G401 (cell line): ENCODE data around the gene DCTPP1. TPM values are rescaled to one million over a fixed set of nuclear protein-coding genes. Genes with fewer than 3 reads are reported as not detected.
"Not testable (repeated sequence)": the region's sequence is repeated elsewhere in the genome, so short reads cannot be mapped to it uniquely, and the experiment has no call there.

ENCODE experiments used
- DNase-seq: peaks from one replicate; pipeline ENCODE4 v3.0.0-alpha.2; 2015; ENCODE audit warnings: low spot score
- in situ Hi-C: cut with HindIII; loops from 2 replicates; pipeline ENCODE4 v1.10.0; 2016; ENCODE audit warnings: low sequenced_read_pairs, mixed read lengths
- total RNA-seq: library from RNA; depleted of rRNA; stranded (reverse); fragments of >200 nt; shearing (Covaris generic); gene quantifications from 2 replicates; pipeline ENCODE4 v1.2.3, GENCODE V29; 2014

DCTPP1 gene
- total RNA-seq, 1 experiment from 2014 or later: 92.0 TPM

DNA sequence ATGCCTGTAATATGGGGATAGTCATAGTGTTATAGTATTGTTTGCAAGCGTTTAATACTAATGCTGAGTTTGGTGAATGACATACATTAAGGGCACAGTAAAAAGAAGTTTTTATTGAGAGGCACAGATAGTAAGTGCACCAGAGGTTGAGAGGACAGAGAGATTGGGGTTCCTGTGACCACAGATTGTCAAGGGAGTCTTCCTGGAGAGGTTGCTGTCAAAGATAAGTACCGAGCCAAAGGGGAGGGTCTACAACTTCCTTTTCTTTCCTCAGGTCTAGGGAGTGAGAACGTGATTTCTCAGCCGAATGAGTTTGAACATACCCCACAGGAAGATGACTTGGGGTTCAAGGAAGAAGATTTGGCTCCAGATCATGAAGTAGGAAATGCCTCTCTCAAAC lies 32.8 kb downstream of the DCTPP1 start:
- in situ Hi-C loops: no loop called here
- no peak for DNase-seq

GRCh38 chr16:30396627-30397026 lies 33.2 kb downstream of the DCTPP1 start:
- DNase-seq, in situ Hi-C loops: not testable (repeated sequence)

DNA sequence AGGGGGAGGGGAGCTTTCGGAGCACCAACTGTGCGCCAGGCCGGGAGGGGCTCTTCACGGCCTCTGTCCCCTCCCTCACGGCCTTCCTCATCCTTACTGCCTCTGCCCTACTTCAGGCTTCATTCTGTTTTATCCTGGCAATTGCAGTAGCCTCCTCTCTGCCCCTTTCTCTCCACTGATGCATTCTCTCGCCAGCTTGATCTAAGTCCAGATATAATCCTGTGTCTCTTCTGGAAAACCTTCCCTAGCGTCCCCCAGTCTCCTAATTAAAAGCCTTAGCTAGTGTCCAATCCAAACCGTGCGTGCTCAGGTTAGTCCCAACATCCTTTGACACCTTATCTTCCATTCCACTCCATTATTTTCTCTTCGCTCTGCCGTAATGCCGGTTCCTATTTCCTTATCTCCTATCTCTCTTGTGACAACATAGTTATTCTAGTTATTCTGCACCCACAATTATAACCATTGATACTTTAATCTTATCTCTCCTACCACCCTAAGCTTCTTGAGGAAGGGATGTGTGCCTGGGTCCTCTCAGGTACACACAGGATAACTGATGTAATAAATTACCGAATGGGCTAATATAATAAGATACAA lies 33.7 kb downstream of the DCTPP1 start:
- DNase-seq: peak; percentile 64
- in situ Hi-C loops: no loop called here

DNA sequence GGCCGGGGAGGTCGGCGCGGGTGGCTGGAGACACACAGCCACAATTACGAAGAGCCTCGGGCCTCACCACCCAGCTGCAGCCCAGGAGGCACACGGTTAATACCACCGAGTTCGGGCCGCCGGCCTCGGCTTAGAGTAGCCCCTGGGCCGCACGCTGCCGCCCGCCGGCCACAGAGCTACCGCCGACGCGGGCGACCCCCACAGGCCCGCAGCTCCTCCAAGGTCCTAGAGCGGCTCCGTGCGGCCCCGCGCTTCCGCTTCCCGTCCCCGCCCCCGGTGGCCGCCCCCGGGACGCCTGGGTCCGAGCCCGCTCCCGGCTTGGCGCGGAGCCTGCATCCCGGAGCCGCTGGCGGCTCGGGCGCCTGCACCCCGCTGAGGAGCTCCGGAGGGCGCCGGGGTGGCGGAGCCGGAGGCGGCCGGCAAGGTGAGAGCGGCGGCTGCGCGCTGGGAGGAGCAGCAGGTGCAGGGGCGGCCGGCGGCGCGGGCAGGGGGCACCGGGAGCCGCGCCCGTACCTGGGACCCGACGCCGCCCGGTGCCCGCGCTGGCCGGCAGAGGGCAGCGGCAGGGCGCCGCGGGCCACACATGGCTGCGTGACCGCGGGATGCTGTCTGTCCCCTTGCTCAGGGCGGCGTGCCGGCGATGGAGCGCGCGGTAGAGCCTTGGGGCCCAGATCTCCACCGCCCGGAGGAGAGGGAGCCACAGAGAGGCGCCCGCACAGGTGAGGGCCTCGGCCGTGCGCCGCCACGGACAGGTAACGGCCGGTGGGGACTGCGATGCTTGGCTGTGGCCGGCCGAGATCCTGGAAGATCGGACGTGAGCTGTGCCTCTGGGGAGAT lies 34.5 kb downstream of the DCTPP1 start, which contains the start of gene ZNF48:
ZNF48 (plus strand) TSS at position 266 of the 837 bp plus-strand sequence; CDS start at position 641, 375 bp downstream.
- in situ Hi-C loops: no loop called here
- peak; percentile 93 for DNase-seq

GRCh38 chr16:30394592-30395154 lies 35.2 kb downstream of the DCTPP1 start:
- no peak for DNase-seq
- in situ Hi-C loops: no loop called here

DNA sequence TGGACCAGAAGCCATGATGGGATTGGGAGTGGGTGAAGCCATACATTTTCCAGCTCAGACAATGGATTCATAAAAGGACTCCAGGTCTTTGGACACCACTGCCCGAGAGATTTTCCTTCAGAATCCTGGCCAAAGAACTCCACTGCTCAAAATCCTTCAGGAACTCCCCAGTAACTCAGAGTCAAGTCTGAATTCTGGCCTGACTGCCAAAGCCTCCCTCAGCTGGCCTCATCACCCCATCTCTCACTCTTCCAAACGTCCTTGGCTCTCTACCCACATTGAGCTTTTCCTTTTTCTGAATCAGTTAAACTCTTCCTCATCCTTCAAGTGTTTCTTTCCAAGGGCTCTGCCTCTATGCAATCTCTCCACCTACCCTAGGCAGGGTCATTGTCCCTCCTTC lies 46.3 kb downstream of the DCTPP1 start:
- in situ Hi-C loops: no loop called here

DNA sequence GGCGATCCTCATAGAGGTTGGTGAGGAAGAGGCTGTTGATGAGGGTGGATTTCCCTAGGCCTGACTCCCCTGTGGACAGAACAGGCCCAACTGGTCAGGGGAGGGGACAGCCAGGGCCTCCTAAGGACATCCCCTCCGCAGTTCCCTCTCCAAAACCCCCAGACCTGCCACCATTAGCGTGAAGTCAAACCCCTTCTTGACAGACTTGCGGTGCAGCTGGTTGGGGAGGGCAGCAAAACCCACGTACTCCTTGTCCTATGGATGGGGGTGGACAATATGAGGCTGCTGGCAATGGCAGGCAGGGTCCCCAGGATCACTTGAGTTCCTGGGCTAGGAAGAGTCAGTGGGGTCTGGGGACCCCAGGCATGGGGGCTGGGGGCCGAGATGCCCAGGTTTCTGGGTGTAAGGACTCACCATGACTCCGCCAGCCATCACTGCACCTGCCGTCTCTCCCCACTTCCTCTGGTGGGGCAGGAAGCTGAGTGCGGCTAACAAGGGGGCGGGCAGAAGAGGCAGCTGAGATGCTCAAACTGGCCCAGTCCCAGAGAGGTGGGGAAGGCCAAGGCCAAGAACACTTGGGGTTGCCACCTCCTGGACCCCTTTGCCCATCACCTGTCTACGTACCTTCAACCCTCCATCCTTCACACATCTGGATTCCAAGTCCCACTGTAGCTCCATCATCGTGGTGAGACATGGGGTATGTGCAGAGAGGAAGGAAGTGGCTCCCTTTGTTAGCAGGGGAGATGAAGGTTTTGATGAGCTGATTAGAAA lies 47.5 kb downstream of the DCTPP1 start, which contains the start of gene SEPTIN1:
SEPTIN1 (minus strand) TSS at position 451 of the 771 bp plus-strand sequence; CDS start at position 432, 19 bp downstream.
- in situ Hi-C loops: no loop called here
- DNase-seq: no peak

More for the DNA sequence above, 46.3 kb downstream of the DCTPP1 start:
- DNase-seq: no peak

DNA sequence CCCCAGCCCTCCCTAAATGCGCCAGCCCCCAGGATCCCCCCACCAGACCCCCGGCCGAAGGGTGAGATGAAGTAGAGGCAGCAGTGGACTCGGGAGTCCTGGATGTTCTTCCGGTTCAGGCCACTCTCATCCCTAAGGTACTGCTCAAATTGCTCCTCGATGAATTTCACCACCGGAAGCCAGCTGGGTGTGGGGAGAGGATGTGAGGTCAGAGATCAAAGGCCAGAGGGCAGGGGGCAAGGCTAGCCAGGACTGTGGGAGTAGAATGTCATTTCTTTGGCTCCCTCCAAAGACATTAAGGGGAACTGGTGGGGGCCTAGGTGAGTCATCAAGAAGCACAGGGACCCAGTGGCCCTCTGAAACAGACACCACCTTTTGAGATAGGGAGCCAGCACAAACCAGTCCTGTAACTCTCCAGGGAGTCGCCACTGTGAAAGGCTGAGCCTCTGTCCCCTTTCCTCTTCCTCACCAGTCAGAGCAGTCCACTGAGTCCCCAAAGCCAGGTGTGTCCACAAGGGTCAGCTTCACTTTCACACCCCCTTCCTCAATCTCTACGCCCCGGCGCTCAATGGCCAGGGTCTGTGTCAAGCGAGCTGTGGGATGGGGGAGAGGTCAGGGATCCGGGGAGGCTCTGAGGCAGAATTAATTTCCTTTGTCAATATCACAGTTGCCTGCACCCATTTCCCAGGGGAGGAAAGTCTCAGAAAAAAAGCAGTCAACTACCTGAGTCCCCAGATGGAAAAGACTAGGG lies 48.4 kb downstream of the DCTPP1 start:
- DNase-seq: no peak
- in situ Hi-C loops: no loop called here

GRCh38 chr16:30380803-30381208 lies 49.0 kb downstream of the DCTPP1 start:
- no peak for DNase-seq
- in situ Hi-C loops: no loop called here

- in situ Hi-C loops: no loop called here
- no peak for DNase-seq
Observed at GRCh38 chr16:30380072-30380802, 49.6 kb downstream of the DCTPP1 start.

DNA sequence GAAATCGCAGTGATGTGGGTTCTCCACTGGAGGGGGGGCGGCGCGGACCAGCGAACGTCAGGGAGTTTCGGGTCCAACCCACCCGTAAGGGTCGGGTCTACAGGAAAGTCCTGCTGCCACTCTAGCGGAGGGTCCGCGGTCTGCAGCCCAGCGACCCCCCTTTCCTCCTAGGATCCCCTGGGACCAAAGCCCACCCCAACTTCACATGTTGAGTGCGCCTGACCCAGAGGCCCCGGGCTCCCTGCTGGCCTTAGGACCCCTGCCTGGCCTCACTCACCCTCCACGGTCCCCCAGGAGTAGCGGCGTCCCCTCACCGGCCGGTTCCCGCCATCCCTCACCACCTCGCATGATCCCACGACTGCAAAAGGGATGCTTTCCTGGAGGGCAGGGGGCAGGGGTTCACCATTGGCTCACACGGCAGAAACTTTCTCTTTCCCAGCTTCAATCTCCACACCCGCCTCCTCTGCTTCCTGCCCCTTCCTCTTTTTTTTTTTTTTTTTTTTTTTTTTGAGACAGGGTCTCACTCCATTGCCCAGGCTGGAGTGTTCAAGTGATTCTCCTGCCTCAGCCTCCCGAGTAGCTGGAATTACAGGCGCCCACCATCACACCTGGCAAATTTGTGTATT lies 50.6 kb downstream of the DCTPP1 start:
- no peak for DNase-seq
- in situ Hi-C loops: no loop called here

- peak; percentile 99 for DNase-seq
Observed at GRCh38 chr16:30378236-30379157, 51.3 kb downstream of the DCTPP1 start.

DNA sequence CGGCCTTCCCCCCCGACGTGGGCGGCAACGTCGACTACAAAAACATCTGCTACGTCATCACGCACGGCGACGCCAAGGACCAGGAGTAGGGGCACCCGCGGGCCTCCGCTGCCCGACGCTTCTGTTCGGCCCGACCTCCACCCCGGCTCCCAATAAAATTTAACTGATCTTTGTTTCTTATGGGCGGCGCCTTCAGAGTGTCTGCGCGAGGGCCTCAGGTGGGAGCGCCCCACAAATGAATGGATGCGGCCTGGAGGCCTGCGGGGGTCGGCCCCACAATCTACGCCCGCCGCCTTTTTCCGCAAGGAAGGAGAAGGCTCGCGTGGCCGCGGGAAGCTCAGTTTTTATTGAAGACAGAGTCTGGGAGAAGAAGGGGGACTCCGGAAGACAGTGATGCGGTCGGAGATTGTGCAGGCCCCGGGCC lies 52.0 kb downstream of the DCTPP1 start:
- peak; percentile 93 for DNase-seq

More at GRCh38 chr16:30378236-30379157, 51.3 kb downstream of the DCTPP1 start:
- in situ Hi-C loops: no loop called here

GRCh38 chr16:30377050-30377811 lies 52.6 kb downstream of the DCTPP1 start:
- DNase-seq: no peak
- in situ Hi-C loops: no loop called here

More for the DNA sequence above, 52.0 kb downstream of the DCTPP1 start:
- in situ Hi-C loops: no loop called here

DNA sequence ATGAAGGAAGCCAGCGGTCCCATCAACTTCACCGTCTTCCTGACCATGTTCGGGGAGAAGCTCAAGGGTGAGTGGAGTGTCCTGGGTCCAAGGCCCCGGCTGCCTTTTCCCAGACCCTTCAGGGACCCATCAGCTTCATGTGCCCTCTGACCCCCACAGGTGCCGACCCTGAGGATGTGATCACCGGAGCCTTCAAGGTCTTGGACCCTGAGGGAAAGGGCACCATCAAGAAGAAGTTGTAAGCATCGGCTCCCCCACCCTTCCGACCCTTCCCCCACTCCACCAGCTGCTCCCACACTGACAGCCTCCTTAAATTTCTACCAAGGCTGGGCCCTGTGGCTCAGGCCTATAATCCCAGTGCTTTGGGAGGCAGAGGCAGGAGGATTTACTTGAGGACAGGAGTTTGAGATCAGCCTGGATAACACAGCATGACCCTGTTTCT lies 53.3 kb downstream of the DCTPP1 start:
- no peak for DNase-seq
- in situ Hi-C loops: no loop called here

DNA sequence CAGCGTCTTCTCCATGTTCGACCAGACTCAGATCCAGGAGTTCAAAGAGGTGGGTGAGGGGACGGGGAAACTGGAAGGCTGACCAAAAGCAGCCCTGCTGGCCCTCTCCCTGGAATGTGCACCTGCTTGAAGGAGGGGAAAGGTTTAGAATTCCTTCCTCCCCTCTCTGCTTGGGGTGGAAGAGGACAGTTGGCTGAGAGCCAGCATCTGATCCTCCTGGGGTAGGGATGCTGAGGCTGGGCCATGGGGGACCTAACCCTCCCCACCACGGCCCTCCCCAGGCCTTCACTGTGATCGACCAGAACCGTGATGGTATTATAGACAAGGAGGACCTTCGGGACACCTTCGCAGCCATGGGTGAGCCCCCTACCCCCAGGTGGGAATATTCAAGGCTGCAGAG lies 54.0 kb downstream of the DCTPP1 start:
- in situ Hi-C loops: no loop called here
- DNase-seq: no peak
